ENCODE data around the gene XPO6. TPM values are rescaled to one million over a fixed set of nuclear protein-coding genes. Genes with fewer than 3 reads are reported as not detected.

XPO6 gene
- total RNA-seq, 1 experiment from 2014 or later: 162 TPM

GRCh38 chr16:28184625-28185024 lies 27.1 kb downstream of the XPO6 start:
- Histone ChIP-seq H3K36me3 (ENCODE audit: control insufficient read depth in 1 of 2, insufficient read depth in 2 of 2, low read length in 2 of 2) (peaks cover under 1 to 29% of the 10 kb centered on the region in 2 experiments; a peak in 1 of 4 replicates), H3K4me2 (ENCODE audit: low read length) (no peak overlapping the region), H3K79me2 (ENCODE audit: insufficient read depth, low read length) (peaks cover 100% of the 10 kb centered on the region), H3K9me2 (ENCODE audit: insufficient read depth) (no peaks in the 10 kb centered on the region), H2AFZ (ENCODE audit: low read depth, low read length, poor library complexity, severe bottlenecking) (no peak overlapping the region), H3K27ac (ENCODE audit: low read depth, low read length) (no peak overlapping the region), H3K9me3 (ENCODE audit: control insufficient read depth in 1 of 2, insufficient read depth in 1 of 2, low read depth in 1 of 2, low read length in 2 of 2) (0 out of 4 replicates have a peak, but pooled peaks cover 0 to 3% of the 10 kb centered on the region in 2 experiments), H4K20me1 (ENCODE audit: insufficient read depth) (peaks cover 50% of the 10 kb centered on the region; the same call in 1 of the 2 replicates), H3K9ac (ENCODE audit: low read length) (no peak overlapping the region), H3K4me1 (ENCODE audit: control insufficient read depth in 1 of 2, insufficient read depth in 2 of 2, low read length in 2 of 2) (peaks cover 37 to 68% of the 10 kb centered on the region in 2 experiments), H3K27me3 (ENCODE audit: insufficient read depth, low read length) (no peaks in the 10 kb centered on the region), H3K4me3 (replicated peaks in 1 of 2; ENCODE audit: low read depth in 1 of 2, low read length in 2 of 2) (no peak overlapping the region)
- intact Hi-C loops (cut with micrococcal nuclease): no loop called here
- no peak for TF ChIP-seq SP1 (IDR thresholded peaks at IDR 0.05; ENCODE audit: low read depth)
- ChIA-PET CTCF (no interaction called here), POLR2A (no interaction called here), RAD21 (ENCODE audit: low non-redundant PET in 1 of 2, low total read pairs in 2 of 2, uncharacterized antibody in 2 of 2, unreplicated experiment in 2 of 2) (no interaction called here)
- ATAC-seq: no peak
- DNase-seq (ENCODE audit: low read depth, low spot score): no peak
- no TSS peak for BruUV-seq (replicated peaks)

- TF ChIP-seq MAX (IDR thresholded peaks at IDR 0.05) (no peak), SP1 (IDR thresholded peaks at IDR 0.05; ENCODE audit: low read depth) (no peak), ZBTB33 (IDR thresholded peaks at IDR 0.05; ENCODE audit: extremely low read depth, insufficient replicate concordance, low read length) (no peak), EZH2phosphoT487 (IDR thresholded peaks at IDR 0.05; ENCODE audit: borderline replicate concordance) (no peak), ZNF274 (IDR thresholded peaks at IDR 0.05; ENCODE audit: low read depth, low read length) (no peak), JUND (IDR thresholded peaks at IDR 0.05) (no peak), EZH2 (IDR thresholded peaks at IDR 0.05) (no peak), FOSL1 (IDR thresholded peaks at IDR 0.05; ENCODE audit: low read depth) (no peak), TCF7L2 (IDR thresholded peaks at IDR 0.05; ENCODE audit: borderline replicate concordance, extremely low read depth, insufficient read depth, insufficient read length) (no peak), EGR1 (IDR thresholded peaks at IDR 0.05; ENCODE audit: low read depth) (no peak), SRF (IDR thresholded peaks at IDR 0.05; ENCODE audit: low read depth) (no peak), RAD21 (IDR thresholded peaks at IDR 0.05; ENCODE audit: low read depth) (no peak), POLR2AphosphoS5 (IDR thresholded peaks at IDR 0.05; ENCODE audit: low read depth, low read length) (no peak)
- H4K20me1 ChIP-seq (ENCODE audit: insufficient read depth): peaks cover 48% of the 10 kb centered on the region; the same call in 1 of the 2 replicates
- H3K9me3 ChIP-seq (ENCODE audit: control insufficient read depth in 1 of 2, insufficient read depth in 1 of 2, low read depth in 1 of 2, low read length in 2 of 2): 0 out of 4 replicates have a peak, but pooled peaks cover 0 to 3% of the 10 kb centered on the region in 2 experiments
- peaks cover 100% of the 10 kb centered on the region for H3K79me2 ChIP-seq (ENCODE audit: insufficient read depth, low read length)
- H3K36me3 ChIP-seq (ENCODE audit: control insufficient read depth in 1 of 2, insufficient read depth in 2 of 2, low read length in 2 of 2): peaks cover 2 to 28% of the 10 kb centered on the region in 2 experiments; a peak in 1 of 4 replicates
- intact Hi-C loops (cut with micrococcal nuclease): no loop called here
- H2AFZ ChIP-seq (ENCODE audit: low read depth, low read length, poor library complexity, severe bottlenecking): no peak overlapping the region
- DNase-seq (ENCODE audit: low read depth, low spot score): no peak
- no peak for ATAC-seq
- H3K4me3 ChIP-seq (replicated peaks in 1 of 2; ENCODE audit: low read depth in 1 of 2, low read length in 2 of 2): no peak overlapping the region
- H3K4me2 ChIP-seq (ENCODE audit: low read length): peak overlapping the region; percentile 8; the same call in 1 of the 2 replicates
- CTCF ChIA-PET: no interaction called here
- POLR2A ChIA-PET: no interaction called here
- BruUV-seq (replicated peaks): no TSS peak
- H3K27ac ChIP-seq (ENCODE audit: low read depth, low read length): no peak overlapping the region
- H3K4me1 ChIP-seq (ENCODE audit: control insufficient read depth in 1 of 2, insufficient read depth in 2 of 2, low read length in 2 of 2): peaks cover 37 to 67% of the 10 kb centered on the region in 2 experiments
- H3K27me3 ChIP-seq (ENCODE audit: insufficient read depth, low read length): no peaks in the 10 kb centered on the region
- no peaks in the 10 kb centered on the region for H3K9me2 ChIP-seq (ENCODE audit: insufficient read depth)
- RAD21 ChIA-PET (ENCODE audit: low non-redundant PET in 1 of 2, low total read pairs in 2 of 2, uncharacterized antibody in 2 of 2, unreplicated experiment in 2 of 2): no interaction called here
- H3K9ac ChIP-seq (ENCODE audit: low read length): no peak overlapping the region
Observed at GRCh38 chr16:28183930-28184329, 27.8 kb downstream of the XPO6 start.

Data from HCT116 (cell line).